ENCODE measurements around the gene NCF2.

DNA sequence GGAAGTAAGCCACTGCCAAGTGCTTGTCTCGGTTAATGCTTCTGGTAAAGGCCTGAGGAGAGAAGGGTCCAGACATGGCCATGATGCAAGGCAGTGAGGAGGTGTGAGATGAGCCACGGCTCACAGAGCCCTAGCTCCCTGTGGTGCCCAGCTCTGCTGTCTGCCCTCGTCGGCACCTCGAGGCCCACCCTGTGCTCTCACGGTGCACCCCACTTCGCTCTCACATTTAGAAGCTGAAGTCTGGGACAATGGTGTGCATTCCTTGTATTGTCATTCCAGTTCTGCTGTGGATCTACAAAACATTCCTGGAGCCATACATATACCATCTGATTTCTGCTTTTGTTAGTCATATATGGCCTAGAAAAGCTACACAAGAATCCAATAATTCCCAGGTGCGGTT lies 3.3 kb downstream of the NCF2 start:
- TF ChIP-seq, protein P1, sequence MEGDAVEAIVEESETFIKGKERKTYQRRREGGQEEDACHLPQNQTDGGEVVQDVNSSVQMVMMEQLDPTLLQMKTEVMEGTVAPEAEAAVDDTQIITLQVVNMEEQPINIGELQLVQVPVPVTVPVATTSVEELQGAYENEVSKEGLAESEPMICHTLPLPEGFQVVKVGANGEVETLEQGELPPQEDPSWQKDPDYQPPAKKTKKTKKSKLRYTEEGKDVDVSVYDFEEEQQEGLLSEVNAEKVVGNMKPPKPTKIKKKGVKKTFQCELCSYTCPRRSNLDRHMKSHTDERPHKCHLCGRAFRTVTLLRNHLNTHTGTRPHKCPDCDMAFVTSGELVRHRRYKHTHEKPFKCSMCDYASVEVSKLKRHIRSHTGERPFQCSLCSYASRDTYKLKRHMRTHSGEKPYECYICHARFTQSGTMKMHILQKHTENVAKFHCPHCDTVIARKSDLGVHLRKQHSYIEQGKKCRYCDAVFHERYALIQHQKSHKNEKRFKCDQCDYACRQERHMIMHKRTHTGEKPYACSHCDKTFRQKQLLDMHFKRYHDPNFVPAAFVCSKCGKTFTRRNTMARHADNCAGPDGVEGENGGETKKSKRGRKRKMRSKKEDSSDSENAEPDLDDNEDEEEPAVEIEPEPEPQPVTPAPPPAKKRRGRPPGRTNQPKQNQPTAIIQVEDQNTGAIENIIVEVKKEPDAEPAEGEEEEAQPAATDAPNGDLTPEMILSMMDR (IDR thresholded peaks at IDR 0.05; ENCODE audit: extremely low read depth in 1 of 2, insufficient read depth in 1 of 2, low read depth in 1 of 2, low read length in 2 of 2), result no peak
- no peak for TF ChIP-seq POLR2AphosphoS5 (IDR thresholded peaks at IDR 0.05; ENCODE audit: insufficient read depth, low read depth, low read length)
- no peak for TF ChIP-seq POLR2A (IDR thresholded peaks at IDR 0.05; ENCODE audit: low read depth, low read length)
- TF ChIP-seq, protein P2, sequence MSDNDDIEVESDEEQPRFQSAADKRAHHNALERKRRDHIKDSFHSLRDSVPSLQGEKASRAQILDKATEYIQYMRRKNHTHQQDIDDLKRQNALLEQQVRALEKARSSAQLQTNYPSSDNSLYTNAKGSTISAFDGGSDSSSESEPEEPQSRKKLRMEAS (IDR thresholded peaks at IDR 0.05; ENCODE audit: insufficient read depth, insufficient read length), result no peak
- no peak for TF ChIP-seq EZH2 (IDR thresholded peaks at IDR 0.05; ENCODE audit: borderline replicate concordance, low read depth, low read length, severe bottlenecking)
- TF ChIP-seq MYC (IDR thresholded peaks at IDR 0.05; ENCODE audit: low read depth, low read length), result no peak
- no peak for TF ChIP-seq FOS (IDR thresholded peaks at IDR 0.05; ENCODE audit: borderline replicate concordance, insufficient read depth, low read length)
- no peak for TF ChIP-seq JUN (IDR thresholded peaks at IDR 0.05; ENCODE audit: borderline replicate concordance, insufficient read depth, insufficient read length, low read depth)

Data from endothelial cell of umbilical vein (primary cell).